HUES6 (cell line): ENCODE data around the gene RASD1.

Source experiments
- H3K27ac ChIP-seq: 2 replicates; pipeline ENCODE4 v1.7.0; 2013; ENCODE audit warnings: low read depth, mild to moderate bottlenecking, low read length, inconsistent platforms
- H3K27me3 ChIP-seq: 2 replicates; pipeline ENCODE4 v1.6.1; 2013; ENCODE audit warnings: low read length; ENCODE audit not compliant: control insufficient read depth, insufficient read depth
- H3K36me3 ChIP-seq: 2 replicates; pipeline ENCODE4 v1.6.1; 2013; ENCODE audit warnings: low read length; ENCODE audit not compliant: control insufficient read depth, insufficient read depth
- H3K4me1 ChIP-seq: 2 replicates; pipeline ENCODE4 v1.6.1; 2013; ENCODE audit warnings: low read length; ENCODE audit not compliant: control insufficient read depth, insufficient read depth
- H3K4me3 ChIP-seq: 2 replicates; pipeline ENCODE4 v1.5.1; 2013; ENCODE audit warnings: low read depth, low read length
- H3K9ac ChIP-seq: one replicate; pipeline ENCODE4 v1.6.1; 2013; ENCODE audit warnings: mild to moderate bottlenecking, low read length
- H3K9me3 ChIP-seq: 2 replicates; pipeline ENCODE4 v1.6.1; 2013; ENCODE audit warnings: low read depth, low read length; ENCODE audit not compliant: control insufficient read depth, insufficient read depth

RASD1 gene

GRCh38 chr17:17537311-17538099 lies 41.3 kb upstream of the RASD1 start:
- no peaks in the 10 kb centered on the region for H3K27me3 ChIP-seq
- H3K4me1 ChIP-seq = peaks cover 5% of the 10 kb centered on the region; the same call in 1 of the 2 replicates
- no peaks in the 10 kb centered on the region for H3K9me3 ChIP-seq
- H3K27ac ChIP-seq = no peak overlapping the region
- no peaks in the 10 kb centered on the region for H3K36me3 ChIP-seq
- H3K4me3 ChIP-seq = no peak overlapping the region
- H3K9ac ChIP-seq = no peak overlapping the region

- H3K27ac ChIP-seq = no peak overlapping the region
- H3K9me3 ChIP-seq = no peaks in the 10 kb centered on the region
- no peaks in the 10 kb centered on the region for H3K36me3 ChIP-seq
- no peaks in the 10 kb centered on the region for H3K27me3 ChIP-seq
- no peak overlapping the region for H3K9ac ChIP-seq
- H3K4me3 ChIP-seq = no peak overlapping the region
- peaks cover 5% of the 10 kb centered on the region; the same call in 1 of the 2 replicates for H3K4me1 ChIP-seq
These were observed 40.5 kb upstream of the RASD1 start for GRCh38 chr17:17536702-17537101.

- Histone ChIP-seq H3K27me3 (no peaks in the 10 kb centered on the region), H3K9me3 (no peaks in the 10 kb centered on the region), H3K9ac (no peak overlapping the region), H3K4me1 (peaks cover 5% of the 10 kb centered on the region; the same call in 1 of the 2 replicates), H3K27ac (no peak overlapping the region), H3K4me3 (no peak overlapping the region), H3K36me3 (no peaks in the 10 kb centered on the region)
These were observed 39.8 kb upstream of the RASD1 start for GRCh38 chr17:17535957-17536356.

- Histone ChIP-seq H3K36me3 (no peaks in the 10 kb centered on the region), H3K9me3 (no peaks in the 10 kb centered on the region), H3K4me1 (no peaks in the 10 kb centered on the region), H3K27me3 (no peaks in the 10 kb centered on the region), H3K27ac (no peak overlapping the region), H3K9ac (no peak overlapping the region), H3K4me3 (no peak overlapping the region)
These were observed 37.8 kb upstream of the RASD1 start for GRCh38 chr17:17533901-17534441.

GRCh38 chr17:17532991-17533390 lies 36.8 kb upstream of the RASD1 start:
- Histone ChIP-seq H3K27me3 (no peaks in the 10 kb centered on the region), H3K27ac (no peak overlapping the region), H3K36me3 (no peaks in the 10 kb centered on the region), H3K9ac (no peak overlapping the region), H3K4me3 (no peak overlapping the region), H3K4me1 (no peaks in the 10 kb centered on the region), H3K9me3 (no peaks in the 10 kb centered on the region)

- no peak overlapping the region for H3K4me3 ChIP-seq
- H3K27me3 ChIP-seq = no peaks in the 10 kb centered on the region
- H3K4me1 ChIP-seq = no peaks in the 10 kb centered on the region
- H3K36me3 ChIP-seq = no peaks in the 10 kb centered on the region
- no peak overlapping the region for H3K9ac ChIP-seq
- no peaks in the 10 kb centered on the region for H3K9me3 ChIP-seq
- no peak overlapping the region for H3K27ac ChIP-seq
These were observed 35.0 kb upstream of the RASD1 start for GRCh38 chr17:17531156-17531555.

- Histone ChIP-seq H3K36me3 (no peaks in the 10 kb centered on the region), H3K9me3 (peaks cover 3% of the 10 kb centered on the region; the same call in 1 of the 2 replicates), H3K4me1 (no peaks in the 10 kb centered on the region), H3K27ac (no peak overlapping the region), H3K9ac (no peak overlapping the region), H3K4me3 (no peak overlapping the region), H3K27me3 (no peaks in the 10 kb centered on the region)
These were observed 32.8 kb upstream of the RASD1 start for GRCh38 chr17:17528696-17529652.

GRCh38 chr17:17527956-17528500 lies 31.8 kb upstream of the RASD1 start:
- H3K9ac ChIP-seq = no peak overlapping the region
- no peaks in the 10 kb centered on the region for H3K27me3 ChIP-seq
- H3K4me3 ChIP-seq = no peak overlapping the region
- no peak overlapping the region for H3K27ac ChIP-seq
- peaks cover 3% of the 10 kb centered on the region; the same call in 1 of the 2 replicates for H3K9me3 ChIP-seq
- peaks cover 5% of the 10 kb centered on the region for H3K4me1 ChIP-seq
- no peaks in the 10 kb centered on the region for H3K36me3 ChIP-seq

GRCh38 chr17:17527534-17527933 lies 31.3 kb upstream of the RASD1 start:
- H3K27me3 ChIP-seq = no peaks in the 10 kb centered on the region
- peaks cover 10% of the 10 kb centered on the region for H3K4me1 ChIP-seq
- no peak overlapping the region for H3K4me3 ChIP-seq
- peaks cover 3% of the 10 kb centered on the region; the same call in 1 of the 2 replicates for H3K9me3 ChIP-seq
- no peaks in the 10 kb centered on the region for H3K36me3 ChIP-seq
- H3K9ac ChIP-seq = no peak overlapping the region
- no peak overlapping the region for H3K27ac ChIP-seq

GRCh38 chr17:17526369-17526768 lies 30.2 kb upstream of the RASD1 start:
- Histone ChIP-seq H3K27me3 (no peaks in the 10 kb centered on the region), H3K4me1 (peaks cover 16% of the 10 kb centered on the region), H3K36me3 (no peaks in the 10 kb centered on the region), H3K9ac (no peak overlapping the region), H3K9me3 (peaks cover 3% of the 10 kb centered on the region; the same call in 1 of the 2 replicates), H3K4me3 (no peak overlapping the region), H3K27ac (no peak overlapping the region)
